OCI-LY3 (cell line): ENCODE results near the gene ZNF283.

Experiments
- H2AFZ ChIP-seq: fragments of 200-600, 300-600 bp; shearing (Covaris generic); 2 replicates; pipeline ENCODE4 v1.6.0; 2014; ENCODE audit warnings: antibody characterized with exemption, low read depth, low read length
- H3K27ac ChIP-seq: fragments of 200-600, 300-600 bp; sonication (generic); 2 replicates; pipeline ENCODE4 v1.5.1; 2014; ENCODE audit warnings: mild to moderate bottlenecking, low read length, moderate library complexity, mixed read lengths
- H3K27me3 ChIP-seq: fragments of 200-600, 300-600 bp; sonication (generic); 2 replicates; pipeline ENCODE4 v1.6.1; 2014; ENCODE audit warnings: low read depth, low read length, mixed read lengths
- H3K36me3 ChIP-seq: fragments of 200-600, 300-600 bp; sonication (generic); replicated peaks from 2 replicates; pipeline ENCODE3; 2014; ENCODE audit warnings: low read depth, low read length, mixed read lengths
- H3K4me1 ChIP-seq: fragments of 300-600, 200-600 bp; sonication (generic); 2 replicates; pipeline ENCODE4 v1.6.1; 2014; ENCODE audit warnings: low read length, mixed read lengths
- H3K4me2 ChIP-seq: fragments of 200-600, 300-600 bp; sonication (generic); 2 replicates; pipeline ENCODE4 v1.6.1; 2014; ENCODE audit warnings: low read length, mixed read lengths
- H3K4me3 ChIP-seq: fragments of 300-600, 200-600 bp; sonication (generic); 2 replicates; pipeline ENCODE4 v1.5.1; 2014; ENCODE audit warnings: antibody characterized with exemption, mild to moderate bottlenecking, low read length, moderate library complexity
- H3K79me2 ChIP-seq: fragments of 300-600, 200-600 bp; shearing (Covaris generic); 2 replicates; pipeline ENCODE4 v1.6.1; 2014; ENCODE audit warnings: mild to moderate bottlenecking, low read length, mixed read lengths
- H3K9ac ChIP-seq: fragments of 300-600, 200-600 bp; shearing (Covaris generic); 2 replicates; pipeline ENCODE4 v1.6.0; 2014; ENCODE audit warnings: mild to moderate bottlenecking, low read length, moderate library complexity
- H3K9me3 ChIP-seq: fragments of 200-600, 300-600 bp; shearing (Covaris generic); 2 replicates; pipeline ENCODE4 v1.6.1; 2014; ENCODE audit warnings: low read length, mixed read lengths; ENCODE audit not compliant: insufficient read depth
- H4K20me1 ChIP-seq: fragments of 200-600, 300-600 bp; sonication (generic); 2 replicates; pipeline ENCODE4 v1.6.1; 2016; ENCODE audit warnings: low read length, mixed read lengths; ENCODE audit not compliant: insufficient read depth
- EZH2phosphoT487 ChIP-seq: fragments of 200-600 bp; shearing (Covaris generic); IDR thresholded peaks from 2 replicates; pipeline ENCODE4 v1.6.1; 2018; ENCODE audit warnings: antibody characterized with exemption, mixed run types, low read depth
- TF ChIP-seq, protein P1 (sequence below): fragments of 200-600, 300-600 bp; sonication (generic); IDR thresholded peaks from 2 replicates; pipeline ENCODE4 v1.5.1; 2014; ENCODE audit warnings: antibody characterized with exemption, low read length, low read depth

ZNF283 gene

DNA sequence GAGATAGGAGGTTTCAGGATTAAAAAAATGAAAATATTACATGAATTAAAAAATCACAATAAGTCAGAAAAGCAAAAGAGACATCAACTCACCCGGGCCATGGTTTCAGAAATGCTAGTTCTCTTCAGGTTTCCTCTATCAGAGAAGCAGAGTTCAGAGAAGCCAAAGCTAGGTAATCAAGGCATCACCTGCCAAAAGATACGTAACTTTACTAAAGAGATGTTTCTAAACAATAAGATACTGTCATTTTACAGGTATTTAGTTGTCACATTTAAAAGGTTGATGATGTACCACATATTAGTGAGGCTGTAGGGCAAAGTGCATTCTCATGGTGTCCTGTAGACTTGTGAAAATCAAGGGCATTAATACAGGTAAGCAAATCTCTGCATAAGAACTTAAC, 56.7 kb downstream of the ZNF283 start, which contains the start of gene ZNF404:
ZNF404 (minus strand) TSS at position 101 of the 400 bp plus-strand sequence.
- no peak within 1 kb of the TSS for H3K4me2 ChIP-seq
- H3K9ac ChIP-seq, result no peak within 1 kb of the TSS
- H3K9me3 ChIP-seq, result peaks cover 16% of the 10 kb centered on the region
- no peaks in the 10 kb centered on the region for H3K79me2 ChIP-seq
- H3K27me3 ChIP-seq, result no peaks in the 10 kb centered on the region
- TF ChIP-seq, protein P1, sequence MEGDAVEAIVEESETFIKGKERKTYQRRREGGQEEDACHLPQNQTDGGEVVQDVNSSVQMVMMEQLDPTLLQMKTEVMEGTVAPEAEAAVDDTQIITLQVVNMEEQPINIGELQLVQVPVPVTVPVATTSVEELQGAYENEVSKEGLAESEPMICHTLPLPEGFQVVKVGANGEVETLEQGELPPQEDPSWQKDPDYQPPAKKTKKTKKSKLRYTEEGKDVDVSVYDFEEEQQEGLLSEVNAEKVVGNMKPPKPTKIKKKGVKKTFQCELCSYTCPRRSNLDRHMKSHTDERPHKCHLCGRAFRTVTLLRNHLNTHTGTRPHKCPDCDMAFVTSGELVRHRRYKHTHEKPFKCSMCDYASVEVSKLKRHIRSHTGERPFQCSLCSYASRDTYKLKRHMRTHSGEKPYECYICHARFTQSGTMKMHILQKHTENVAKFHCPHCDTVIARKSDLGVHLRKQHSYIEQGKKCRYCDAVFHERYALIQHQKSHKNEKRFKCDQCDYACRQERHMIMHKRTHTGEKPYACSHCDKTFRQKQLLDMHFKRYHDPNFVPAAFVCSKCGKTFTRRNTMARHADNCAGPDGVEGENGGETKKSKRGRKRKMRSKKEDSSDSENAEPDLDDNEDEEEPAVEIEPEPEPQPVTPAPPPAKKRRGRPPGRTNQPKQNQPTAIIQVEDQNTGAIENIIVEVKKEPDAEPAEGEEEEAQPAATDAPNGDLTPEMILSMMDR, result no peak
- no peak for TF ChIP-seq EZH2phosphoT487
- H3K36me3 ChIP-seq, result no peaks in the 10 kb centered on the region
- H3K4me3 ChIP-seq, result no peak within 1 kb of the TSS
- H3K4me1 ChIP-seq, result no peaks in the 10 kb centered on the region
- no peaks in the 10 kb centered on the region for H4K20me1 ChIP-seq
- H3K27ac ChIP-seq, result no peak within 1 kb of the TSS
- no peak within 1 kb of the TSS for H2AFZ ChIP-seq

DNA sequence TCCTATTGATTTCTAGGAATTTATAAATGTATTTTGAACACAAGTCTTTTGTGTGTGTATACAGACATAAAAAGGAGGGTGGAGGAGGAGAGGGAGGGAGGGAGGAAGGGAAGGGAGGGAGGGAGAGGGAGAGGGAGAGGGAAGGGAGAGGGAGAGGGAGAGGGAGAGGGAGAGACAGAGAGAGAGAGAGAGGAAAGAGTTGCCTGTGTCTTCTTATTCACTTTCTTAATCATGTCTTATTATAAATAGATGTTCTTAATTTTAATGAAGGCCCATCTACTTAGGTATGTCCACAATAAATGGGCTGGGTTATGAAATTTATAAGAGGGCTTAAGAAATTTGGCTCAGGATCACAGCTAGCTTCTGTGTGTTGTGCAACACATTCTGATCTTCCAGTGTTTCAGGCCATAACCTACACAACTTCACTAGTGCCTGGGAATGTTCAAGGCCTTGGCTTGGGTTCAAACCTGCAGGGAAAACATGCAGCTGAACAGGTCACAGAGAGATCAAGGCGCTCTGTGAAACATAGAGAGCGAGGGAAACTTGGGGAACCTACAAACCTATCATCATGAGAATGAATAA, 68.7 kb downstream of the ZNF283 start:
- H3K4me2 ChIP-seq, result no peak overlapping the region
- no peaks in the 10 kb centered on the region for H3K79me2 ChIP-seq
- H3K4me3 ChIP-seq, result no peak overlapping the region
- no peak overlapping the region for H2AFZ ChIP-seq
- no peak overlapping the region for H3K9ac ChIP-seq
- H3K27ac ChIP-seq, result no peak overlapping the region
- no peaks in the 10 kb centered on the region; the same call in 1 of the 2 replicates for H3K9me3 ChIP-seq
- no peaks in the 10 kb centered on the region for H3K27me3 ChIP-seq
- H4K20me1 ChIP-seq, result no peaks in the 10 kb centered on the region
- H3K4me1 ChIP-seq, result no peaks in the 10 kb centered on the region
- no peak for TF ChIP-seq EZH2phosphoT487
- TF ChIP-seq, protein P1, result no peak
- no peaks in the 10 kb centered on the region for H3K36me3 ChIP-seq
